ENCODE measurements around the gene KCNMB2.

The KCNMB2 gene

DNA sequence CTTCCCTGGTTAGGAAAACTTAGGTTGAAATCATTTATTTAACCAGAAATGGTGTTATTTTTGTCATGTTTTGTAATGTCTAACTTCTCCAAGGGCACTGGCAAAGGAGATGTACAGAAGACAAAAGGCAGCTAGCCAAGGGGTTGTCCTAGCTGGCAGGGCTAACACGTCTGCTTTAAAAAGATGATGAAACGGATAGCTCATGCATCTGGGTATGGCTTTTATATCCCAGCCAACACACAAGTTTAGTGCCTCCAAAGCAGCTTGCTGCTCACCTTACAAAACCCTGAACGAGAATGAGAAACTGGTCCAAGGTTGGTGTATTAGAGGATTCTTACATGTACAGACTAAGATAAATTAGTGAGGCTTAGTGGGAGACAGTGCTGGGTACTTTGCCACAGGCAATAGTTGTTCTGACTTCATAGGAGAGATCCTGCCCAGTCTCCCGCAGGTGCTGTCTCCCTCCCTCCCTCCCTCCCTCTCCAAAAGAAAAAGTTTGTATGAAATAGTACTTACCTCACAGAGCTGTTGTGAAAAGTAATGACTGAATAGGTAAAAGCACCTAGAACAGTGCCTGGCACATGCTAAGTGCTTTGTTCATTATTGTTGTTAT lies 47.8 kb downstream of the KCNMB2 start:
- no peak for DNase-seq

DNA sequence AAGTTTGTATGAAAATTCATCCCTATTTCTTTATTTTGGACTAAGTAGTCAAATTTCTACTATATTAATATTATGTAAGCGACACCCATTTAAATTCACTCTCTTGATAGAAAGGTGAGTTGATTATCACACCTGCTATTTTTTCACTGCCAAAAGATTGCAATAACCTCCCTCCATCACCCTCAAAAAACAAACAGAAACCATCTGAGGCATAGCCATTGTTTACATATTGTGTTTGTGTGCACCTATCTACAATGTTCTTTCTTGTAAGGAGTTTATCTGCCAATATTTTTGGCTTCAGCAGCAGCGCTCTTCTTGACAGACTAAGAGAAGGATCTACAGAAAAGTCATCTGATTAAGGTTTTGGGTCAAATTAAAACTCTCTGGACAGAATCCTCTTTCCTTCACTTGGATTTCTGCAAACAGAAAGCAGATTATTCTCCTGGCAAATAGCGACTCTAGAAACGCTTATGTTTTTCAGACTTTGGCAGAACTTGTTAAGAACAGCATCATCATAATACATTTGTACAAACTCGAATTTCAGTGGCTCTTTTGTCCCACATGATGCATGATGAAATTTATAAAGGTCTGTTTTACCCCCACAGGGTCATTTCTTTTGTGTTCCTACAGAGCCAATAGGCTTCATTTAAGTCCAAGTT lies 48.6 kb downstream of the KCNMB2 start:
- no peak for DNase-seq

DNA sequence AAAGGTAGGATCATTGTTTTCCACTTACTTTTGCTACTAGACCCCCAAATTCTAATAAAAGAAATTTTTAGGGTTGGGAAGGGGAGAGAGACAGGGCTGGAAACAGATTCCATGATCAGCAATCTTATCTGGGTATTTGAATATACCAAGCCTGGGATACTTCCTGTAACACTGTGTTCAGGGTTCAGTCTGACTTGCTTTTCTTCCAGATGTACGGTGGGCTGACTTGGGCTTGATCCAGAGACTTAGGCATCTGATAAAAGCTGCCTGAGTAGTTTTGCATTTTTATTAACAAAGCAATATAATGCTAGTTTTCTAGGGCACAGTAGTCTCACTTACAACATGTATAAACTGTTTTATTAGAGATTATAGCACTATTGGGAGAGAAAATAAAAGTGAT lies 49.2 kb downstream of the KCNMB2 start:
- DNase-seq, result no peak

GRCh38 chr3:178586076-178586475 lies 49.8 kb downstream of the KCNMB2 start:
- DNase-seq, result no peak

DNA sequence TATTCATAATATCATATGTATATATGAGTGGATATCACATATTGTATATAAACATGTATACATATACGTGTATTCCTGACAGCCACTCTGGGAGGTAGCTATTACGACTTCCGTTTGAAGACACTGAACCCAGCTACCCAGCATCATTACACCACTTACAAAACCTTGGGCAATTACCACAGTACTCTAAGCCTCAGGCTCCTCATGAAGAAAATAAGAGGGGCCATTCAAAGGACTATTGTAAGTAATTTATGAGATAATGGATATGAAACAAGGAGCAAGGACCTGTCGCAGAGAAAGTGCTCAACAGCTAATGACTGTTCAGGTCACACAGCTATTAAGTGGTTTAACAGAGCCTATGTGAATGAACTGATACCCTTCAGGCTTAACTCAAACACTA lies 52.4 kb downstream of the KCNMB2 start:
- no peak for DNase-seq

GRCh38 chr3:178593786-178594185 lies 57.5 kb downstream of the KCNMB2 start:
- no peak for DNase-seq

DNA sequence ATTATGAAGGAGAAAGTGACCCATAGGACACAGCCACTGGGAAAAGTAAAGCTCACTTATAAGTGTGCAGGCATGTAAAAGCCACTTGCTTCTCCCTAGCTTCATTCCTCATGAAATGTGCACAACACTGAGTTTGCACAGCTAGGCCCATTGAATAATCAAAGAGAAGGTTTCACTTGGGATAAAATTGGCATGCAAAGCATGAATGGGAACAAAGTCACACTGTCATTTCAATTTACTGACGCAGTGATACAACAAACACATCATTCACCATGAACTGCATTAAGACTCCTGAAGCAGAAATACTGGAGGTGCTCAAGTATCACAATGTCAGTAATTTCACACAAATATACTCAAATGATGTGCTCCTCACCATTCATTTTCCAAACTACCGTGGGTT lies 61.1 kb downstream of the KCNMB2 start:
- no peak for DNase-seq

- DNase-seq, result no peak
Measured at GRCh38 chr3:178602856-178603255, 66.6 kb downstream of the KCNMB2 start.

DNA sequence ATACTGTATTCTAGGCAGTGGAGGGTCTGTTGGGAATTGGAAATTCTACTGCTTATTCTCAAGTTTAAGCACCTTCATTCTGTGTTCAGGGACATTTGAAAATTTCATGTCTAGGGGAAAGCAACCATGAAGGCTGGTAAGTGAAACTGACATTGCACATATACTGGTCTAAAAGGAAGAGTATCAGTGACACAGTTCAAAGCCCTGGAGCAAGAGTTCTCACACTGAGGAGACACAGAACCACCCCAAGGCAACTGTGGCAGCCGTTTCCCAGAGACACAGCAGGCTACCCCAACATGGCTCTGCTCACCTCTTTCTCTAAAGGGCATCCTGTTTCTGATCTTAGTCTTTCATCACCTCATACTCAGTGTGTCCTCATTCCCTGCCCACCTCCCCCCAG lies 67.5 kb downstream of the KCNMB2 start:
- DNase-seq, result no peak

DNA sequence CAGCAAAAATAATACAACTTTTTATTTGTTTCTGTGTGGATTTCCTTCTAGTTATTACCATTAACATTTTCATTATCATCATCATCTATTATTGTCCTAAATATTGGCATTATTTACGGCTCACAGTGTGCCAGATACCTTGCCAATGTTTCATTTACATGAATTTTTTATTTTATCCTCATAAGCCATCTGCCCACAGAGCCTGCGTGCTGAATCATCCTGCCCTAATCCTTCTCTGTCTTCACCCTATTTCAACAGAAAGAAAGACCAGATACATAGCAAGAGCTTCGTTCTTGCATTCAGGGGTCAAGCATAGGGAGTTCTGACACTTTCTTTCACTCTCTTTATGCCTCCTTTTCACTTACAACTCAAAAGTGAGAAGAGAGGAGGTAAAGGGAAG lies 82.0 kb downstream of the KCNMB2 start:
- no peak for DNase-seq

DNA sequence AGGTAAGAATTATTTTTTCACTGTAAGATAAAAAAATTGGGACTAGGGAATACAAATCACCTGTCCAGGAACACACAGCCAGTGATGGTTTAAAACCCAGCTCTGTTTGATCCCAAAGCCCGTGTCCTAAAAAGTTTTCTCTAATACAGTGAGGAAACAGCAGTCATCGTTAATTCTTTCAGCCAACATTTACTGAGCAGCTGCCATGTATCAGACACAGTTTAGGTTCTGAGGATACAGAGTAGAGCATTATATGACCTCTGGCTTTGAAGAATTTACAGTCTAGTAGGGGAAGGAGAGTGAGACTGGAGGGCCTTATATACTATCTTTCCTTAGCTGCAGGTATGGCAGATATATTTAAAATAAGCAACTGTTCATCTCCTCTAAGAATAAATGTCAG lies 82.7 kb downstream of the KCNMB2 start:
- DNase-seq, result no peak

DNA sequence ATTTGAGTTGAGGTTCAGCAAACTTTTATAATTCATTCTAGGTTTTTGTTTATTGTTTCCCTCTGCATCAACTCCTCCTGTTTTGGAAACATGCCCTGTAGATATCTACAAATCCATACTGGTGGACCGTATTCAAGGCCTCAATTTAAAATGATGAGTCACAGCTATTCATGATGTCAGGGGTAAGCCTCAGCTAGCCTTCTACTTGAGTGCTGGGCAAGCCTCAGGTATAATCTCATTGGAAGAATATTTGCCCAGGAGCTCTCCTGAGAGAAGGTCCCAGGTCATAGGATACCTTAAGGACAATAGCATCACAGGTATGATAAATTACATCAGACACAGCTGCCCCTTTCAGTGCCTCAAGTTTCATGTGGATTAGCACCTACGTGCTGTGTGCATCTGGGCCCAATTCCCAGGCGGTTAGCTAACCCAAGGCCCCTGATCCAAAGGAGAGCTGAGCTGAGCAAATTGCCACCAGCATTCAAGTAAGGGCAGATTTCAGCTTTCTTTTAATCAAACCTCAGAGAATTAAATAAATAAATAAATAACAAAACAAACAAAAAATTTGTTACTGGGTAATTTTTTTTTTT lies 87.5 kb downstream of the KCNMB2 start:
- no peak for DNase-seq

- DNase-seq, result no peak
Measured at GRCh38 chr3:178624276-178624675, 88.0 kb downstream of the KCNMB2 start.

GRCh38 chr3:178625053-178625600 lies 88.9 kb downstream of the KCNMB2 start:
- no peak for DNase-seq

DNA sequence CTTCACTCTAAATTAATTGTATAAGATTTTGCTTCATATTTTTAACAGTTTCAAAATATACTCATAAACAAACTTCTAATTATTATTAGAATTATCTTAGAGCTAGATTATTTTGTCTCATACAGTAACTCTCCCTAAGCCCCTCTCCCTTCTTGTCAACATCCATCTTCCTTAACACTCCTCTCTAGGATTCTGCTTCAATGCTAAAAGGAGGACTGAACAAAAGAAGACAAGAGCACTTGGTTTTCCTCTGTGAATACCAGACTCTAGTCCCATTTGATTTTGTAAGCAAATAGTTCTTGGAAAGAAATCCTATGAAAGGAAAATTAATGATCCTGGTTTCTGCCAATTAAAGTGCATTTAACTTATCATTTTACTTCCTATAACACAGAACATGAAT lies 91.8 kb downstream of the KCNMB2 start:
- DNase-seq, result no peak

GRCh38 chr3:178629430-178630178 lies 93.4 kb downstream of the KCNMB2 start:
- DNase-seq, result no peak

GRCh38 chr3:178631950-178632349 lies 95.7 kb downstream of the KCNMB2 start:
- DNase-seq, result no peak

DNA sequence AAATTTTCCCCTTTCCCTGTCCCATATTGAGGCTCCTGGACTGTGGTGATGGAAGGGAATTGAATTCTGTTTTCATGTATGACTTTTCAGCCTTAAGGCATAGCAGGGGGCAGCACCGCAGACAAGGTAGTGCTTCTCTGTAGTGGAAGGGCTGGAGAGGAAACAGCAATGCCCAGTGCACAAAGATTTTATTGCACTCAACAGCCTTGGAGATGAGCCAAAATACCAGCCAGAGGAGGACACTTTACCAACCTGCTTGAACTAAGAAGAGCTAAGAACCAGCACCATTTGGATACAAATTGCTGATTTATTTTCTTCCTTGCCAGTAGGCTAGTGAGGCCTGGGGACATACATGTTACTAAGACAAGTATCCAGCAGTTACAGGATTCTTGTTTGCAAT lies 98.7 kb downstream of the KCNMB2 start:
- no peak for DNase-seq

DNA sequence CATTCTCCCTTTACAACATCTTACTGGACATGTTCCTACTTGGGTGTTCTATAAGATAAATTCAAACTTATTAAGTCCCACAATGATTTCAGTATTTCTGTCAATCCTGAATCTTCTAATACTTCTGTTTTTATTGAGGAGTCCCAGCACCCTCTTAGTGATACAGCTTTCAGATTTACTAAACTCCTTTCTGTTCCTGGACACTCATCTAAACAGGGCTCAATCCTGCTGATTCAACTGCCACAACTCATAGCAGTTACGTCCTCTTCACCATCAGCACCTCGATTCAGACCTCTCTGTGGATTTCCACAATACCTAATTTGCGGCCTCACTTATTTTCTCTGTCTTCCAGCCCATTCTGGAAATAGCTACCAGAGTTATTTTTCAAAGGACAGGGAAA lies 101.6 kb downstream of the KCNMB2 start:
- no peak for DNase-seq

GRCh38 chr3:178645503-178645902 lies 109.3 kb downstream of the KCNMB2 start:
- DNase-seq, result no peak

DNA sequence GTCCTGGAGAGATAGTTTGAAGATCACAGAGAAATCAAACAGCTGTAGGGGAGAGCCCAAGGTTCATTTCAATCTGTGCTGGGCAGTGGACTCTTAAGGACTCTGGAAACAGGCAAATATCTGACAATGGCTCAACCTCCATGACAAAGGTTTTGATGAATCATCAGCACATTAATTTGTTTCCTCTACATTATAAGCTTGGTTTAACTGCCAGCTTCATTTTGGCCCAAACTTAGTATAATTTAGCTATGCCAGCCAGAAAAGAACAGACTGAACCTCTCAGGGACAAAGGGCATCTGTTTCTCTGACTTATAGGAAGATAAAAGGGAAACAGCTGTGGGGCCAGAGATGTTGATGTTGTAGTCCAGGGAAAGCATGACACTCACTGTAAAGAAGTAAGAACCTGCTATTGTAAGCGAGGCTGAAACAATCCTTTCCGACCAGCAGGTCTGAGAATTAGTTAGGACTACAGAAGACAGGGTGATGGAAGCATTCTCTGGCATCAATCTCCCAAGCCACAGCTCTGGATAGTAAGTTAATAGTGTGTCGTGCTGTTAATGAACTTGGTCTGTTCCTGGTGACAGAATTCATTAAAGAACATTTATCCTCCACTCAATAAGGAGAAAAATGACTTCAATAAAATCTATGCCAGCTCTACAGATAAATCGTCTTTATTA lies 110.1 kb downstream of the KCNMB2 start:
- peak in 1 of 2 donors; percentile 0 for DNase-seq

GRCh38 chr3:178655488-178655887 lies 119.3 kb downstream of the KCNMB2 start:
- no peak for DNase-seq

All from hippocampal formation (tissue), 2 donors.